ENCODE data around the gene SHISA6.

DNA sequence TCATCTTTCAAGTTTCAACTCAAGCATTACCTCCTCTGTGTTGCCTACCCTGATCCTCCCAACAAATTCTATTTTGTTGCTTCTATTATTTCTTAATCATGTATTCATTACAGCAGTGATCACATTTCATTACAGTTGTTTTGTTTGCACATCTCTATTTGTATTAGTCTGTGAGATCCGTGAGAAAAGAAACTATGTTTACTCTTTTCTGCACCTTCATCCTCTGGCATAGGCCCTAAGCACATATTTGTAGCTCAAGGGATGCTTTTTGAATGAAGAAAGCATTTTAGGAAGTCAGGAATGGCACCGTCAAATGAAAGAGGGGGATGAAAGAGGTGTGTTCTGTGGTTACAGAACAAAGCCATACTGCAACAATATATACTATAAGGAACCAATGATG is 110.5 kb downstream of the SHISA6 start:
- TF ChIP-seq, protein P1, sequence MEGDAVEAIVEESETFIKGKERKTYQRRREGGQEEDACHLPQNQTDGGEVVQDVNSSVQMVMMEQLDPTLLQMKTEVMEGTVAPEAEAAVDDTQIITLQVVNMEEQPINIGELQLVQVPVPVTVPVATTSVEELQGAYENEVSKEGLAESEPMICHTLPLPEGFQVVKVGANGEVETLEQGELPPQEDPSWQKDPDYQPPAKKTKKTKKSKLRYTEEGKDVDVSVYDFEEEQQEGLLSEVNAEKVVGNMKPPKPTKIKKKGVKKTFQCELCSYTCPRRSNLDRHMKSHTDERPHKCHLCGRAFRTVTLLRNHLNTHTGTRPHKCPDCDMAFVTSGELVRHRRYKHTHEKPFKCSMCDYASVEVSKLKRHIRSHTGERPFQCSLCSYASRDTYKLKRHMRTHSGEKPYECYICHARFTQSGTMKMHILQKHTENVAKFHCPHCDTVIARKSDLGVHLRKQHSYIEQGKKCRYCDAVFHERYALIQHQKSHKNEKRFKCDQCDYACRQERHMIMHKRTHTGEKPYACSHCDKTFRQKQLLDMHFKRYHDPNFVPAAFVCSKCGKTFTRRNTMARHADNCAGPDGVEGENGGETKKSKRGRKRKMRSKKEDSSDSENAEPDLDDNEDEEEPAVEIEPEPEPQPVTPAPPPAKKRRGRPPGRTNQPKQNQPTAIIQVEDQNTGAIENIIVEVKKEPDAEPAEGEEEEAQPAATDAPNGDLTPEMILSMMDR (IDR thresholded peaks at IDR 0.05) = no peak
- TF ChIP-seq EP300 (IDR thresholded peaks at IDR 0.05) (no peak), POLR2A (IDR thresholded peaks at IDR 0.05) (no peak), POLR2AphosphoS5 (IDR thresholded peaks at IDR 0.05) (no peak)
